Lower leg skin (tissue), 3 donors: ENCODE results near the gene GCNT2.

Experiments used
- POLR2A ChIP-seq, 2 donors: fragments of 450-650 bp; IDR thresholded peaks; one replicate each; pipeline ENCODE4 v1.6.1; 2016 to 2017; ENCODE audit warnings: antibody characterized with exemption in 2 of 2, mild to moderate bottlenecking in 1 of 2, moderate library complexity in 1 of 2
- TF ChIP-seq, protein P1 (sequence below), 3 donors: fragments of 450-650 bp; IDR thresholded peaks; one replicate each; pipeline ENCODE4 v1.5.1; 2016; ENCODE audit warnings: antibody characterized with exemption in 3 of 3, mild to moderate bottlenecking in 3 of 3, moderate library complexity in 2 of 3

DNA sequence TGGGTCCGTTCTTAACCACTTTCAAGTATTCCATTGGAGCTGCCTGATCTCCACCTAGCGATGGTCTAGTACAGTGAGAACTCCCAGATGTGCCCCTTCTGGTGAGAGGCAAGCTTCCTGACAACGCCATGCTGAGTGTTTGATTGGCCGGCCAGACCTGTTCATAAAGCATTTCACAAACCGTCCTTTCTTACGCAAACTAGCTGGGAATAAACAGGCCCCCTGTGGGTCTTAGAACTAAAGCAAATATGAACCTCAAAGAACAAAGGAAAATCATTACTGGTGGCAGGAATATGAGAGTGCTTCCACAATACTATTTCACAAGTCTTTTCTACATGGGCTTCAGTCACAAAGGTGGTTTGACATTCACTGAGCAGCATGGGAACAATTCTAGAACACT, 15.6 kb upstream of the GCNT2 start:
- no peak for TF ChIP-seq POLR2A (IDR thresholded peaks at IDR 0.05)
- TF ChIP-seq, protein P1, sequence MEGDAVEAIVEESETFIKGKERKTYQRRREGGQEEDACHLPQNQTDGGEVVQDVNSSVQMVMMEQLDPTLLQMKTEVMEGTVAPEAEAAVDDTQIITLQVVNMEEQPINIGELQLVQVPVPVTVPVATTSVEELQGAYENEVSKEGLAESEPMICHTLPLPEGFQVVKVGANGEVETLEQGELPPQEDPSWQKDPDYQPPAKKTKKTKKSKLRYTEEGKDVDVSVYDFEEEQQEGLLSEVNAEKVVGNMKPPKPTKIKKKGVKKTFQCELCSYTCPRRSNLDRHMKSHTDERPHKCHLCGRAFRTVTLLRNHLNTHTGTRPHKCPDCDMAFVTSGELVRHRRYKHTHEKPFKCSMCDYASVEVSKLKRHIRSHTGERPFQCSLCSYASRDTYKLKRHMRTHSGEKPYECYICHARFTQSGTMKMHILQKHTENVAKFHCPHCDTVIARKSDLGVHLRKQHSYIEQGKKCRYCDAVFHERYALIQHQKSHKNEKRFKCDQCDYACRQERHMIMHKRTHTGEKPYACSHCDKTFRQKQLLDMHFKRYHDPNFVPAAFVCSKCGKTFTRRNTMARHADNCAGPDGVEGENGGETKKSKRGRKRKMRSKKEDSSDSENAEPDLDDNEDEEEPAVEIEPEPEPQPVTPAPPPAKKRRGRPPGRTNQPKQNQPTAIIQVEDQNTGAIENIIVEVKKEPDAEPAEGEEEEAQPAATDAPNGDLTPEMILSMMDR (IDR thresholded peaks at IDR 0.05), result no peak
